Gastroesophageal sphincter (tissue), 4 donors: ENCODE results near the gene RNF34. TPM values are rescaled to one million over a fixed set of nuclear protein-coding genes. Genes with fewer than 3 reads are reported as not detected.
"Not testable (repeated sequence)": the region's sequence is repeated elsewhere in the genome, so short reads cannot be mapped to it uniquely, and the experiment has no call there.

Source experiments
- ATAC-seq: fragments of 150-250 bp; one replicate; pipeline ENCODE4 v1.9.1; 2016; ENCODE audit warnings: mild to moderate bottlenecking, moderate library complexity
- H3K27ac ChIP-seq, 4 donors: fragments of 200-600 bp; sonication (generic) in 3 of 4; 1 replicate in 3 of 4; 2 replicates in 1 of 4; pipeline ENCODE4 v1.5.1; 2016 to 2019
- H3K27me3 ChIP-seq: fragments of 200-600 bp; sonication (generic); one replicate; pipeline ENCODE4 v1.5.1; 2019
- H3K36me3 ChIP-seq, 2 donors: fragments of 200-600 bp; sonication (generic); one replicate each; pipeline ENCODE4 v1.5.1; 2019; ENCODE audit warnings: control low read depth in 1 of 2
- H3K4me1 ChIP-seq, 3 donors: fragments of 200-600 bp; sonication (generic); 1 replicate in 2 of 3; 2 replicates in 1 of 3; pipeline ENCODE4 v1.5.1; 2016 to 2019; ENCODE audit warnings: control low read depth in 2 of 3
- H3K4me3 ChIP-seq, 2 donors: fragments of 200-600 bp; sonication (generic); one replicate each; pipeline ENCODE4 v1.5.1; 2019; ENCODE audit warnings: mild to moderate bottlenecking in 1 of 2, moderate library complexity in 1 of 2
- H3K9me3 ChIP-seq, 3 donors: fragments of 200-600 bp; sonication (generic); one replicate each; pipeline ENCODE4 v1.5.1; 2017 to 2019; ENCODE audit warnings: control low read depth in 2 of 3
- CTCF ChIP-seq, 4 experiments: fragments of 200-600 bp in 2 of 4; fragments of 450-650 bp in 2 of 4; sonication (generic) in 1 of 4; IDR thresholded peaks; one replicate each; pipeline ENCODE4 v1.5.1; 2017 to 2019; ENCODE audit warnings: antibody characterized with exemption in 4 of 4, mild to moderate bottlenecking in 2 of 4, moderate library complexity in 2 of 4
- EP300 ChIP-seq: sonication (generic); formaldehyde crosslinking; IDR thresholded peaks from one replicate; pipeline ENCODE4 v1.6.1; 2017; ENCODE audit warnings: antibody characterized with exemption, mild to moderate bottlenecking
- POLR2A ChIP-seq, 2 donors: fragments of 450-650 bp; IDR thresholded peaks; one replicate each; pipeline ENCODE4 v1.6.1; 2017; ENCODE audit warnings: antibody characterized with exemption in 2 of 2, mild to moderate bottlenecking in 2 of 2, moderate library complexity in 1 of 2
- POLR2AphosphoS5 ChIP-seq: sonication (generic); formaldehyde crosslinking; IDR thresholded peaks from one replicate; pipeline ENCODE4 v1.6.1; 2017; ENCODE audit warnings: antibody characterized with exemption
- WGBS, 2 donors: methylation state at CpG; one replicate each; pipeline ENCODE4 v1.1.5; 2018; ENCODE audit warnings: low coverage in 1 of 2; 5-methylcytosine and 5-hydroxymethylcytosine counted together
- total RNA-seq, 4 donors: library from RNA; depleted of rRNA; stranded (reverse); fragments of >200 nt; gene quantifications; one replicate each; pipeline ENCODE4 v1.1.0, GENCODE V29; 2016

RNF34 gene
- total RNA-seq, 4 donors from 2014 or later = 42.5 to 76.0 (median 56.3) TPM

- no peak overlapping the region for H3K27ac ChIP-seq
- H3K27me3 ChIP-seq = no peaks in the 10 kb centered on the region
- 80 to 81% methylated on average over 5 of the region's 5 CpGs for WGBS, 2 donors
These were observed 21.2 kb upstream of the RNF34 start for GRCh38 chr12:121378736-121379135.

DNA sequence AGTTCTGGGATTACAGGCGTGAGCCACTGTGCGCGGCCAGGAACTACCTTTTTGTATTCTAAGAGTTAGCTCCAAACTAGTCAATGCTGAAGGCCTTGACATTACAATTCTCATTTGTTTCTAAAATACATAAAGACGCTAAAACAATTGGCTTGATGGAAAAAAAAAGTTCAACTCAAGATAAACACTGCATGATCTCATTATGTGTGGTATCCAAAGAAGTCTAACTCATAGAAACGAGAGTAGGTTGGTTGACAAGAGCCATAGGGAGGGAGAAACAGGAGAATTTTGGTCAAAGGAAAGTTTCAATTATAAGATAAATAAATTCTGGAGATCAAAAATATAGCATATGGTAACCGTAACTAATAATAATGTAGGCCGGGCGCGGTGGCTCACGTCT is 20.0 kb upstream of the RNF34 start:
- Histone ChIP-seq H3K4me3 (no peak overlapping the region), H3K9me3 (no peaks in the 10 kb centered on the region), H3K36me3 (no peaks in the 10 kb centered on the region), H3K4me1 (no peaks in the 10 kb centered on the region), H3K27me3 (no peaks in the 10 kb centered on the region), H3K27ac (no peak overlapping the region)
- ATAC-seq = no peak
- TF ChIP-seq POLR2A (IDR thresholded peaks at IDR 0.05) = no peak
- no peak for TF ChIP-seq POLR2AphosphoS5
- TF ChIP-seq EP300 = no peak
- no peak for TF ChIP-seq CTCF (IDR thresholded peaks at IDR 0.05)
- WGBS, 2 donors = 79 to 84% methylated on average over 8 to 10 of the region's 10 CpGs

More at GRCh38 chr12:121378736-121379135, 21.2 kb upstream of the RNF34 start:
- no peak for TF ChIP-seq CTCF (IDR thresholded peaks at IDR 0.05)
- no peak for TF ChIP-seq POLR2AphosphoS5
- no peak for TF ChIP-seq EP300
- TF ChIP-seq POLR2A (IDR thresholded peaks at IDR 0.05) = no peak
- H3K9me3 ChIP-seq = no peaks in the 10 kb centered on the region
- no peak for ATAC-seq
- H3K4me1 ChIP-seq = no peaks in the 10 kb centered on the region
- H3K4me3 ChIP-seq = no peak overlapping the region
- no peaks in the 10 kb centered on the region for H3K36me3 ChIP-seq

GRCh38 chr12:121383601-121384021 is 16.3 kb upstream of the RNF34 start:
- H3K4me3 ChIP-seq = no peak overlapping the region
- WGBS, 2 donors = 88 to 92% methylated on average over 5 to 7 of the region's 9 CpGs
- no peak for TF ChIP-seq EP300
- no peak for TF ChIP-seq POLR2A (IDR thresholded peaks at IDR 0.05)
- no peak for TF ChIP-seq CTCF (IDR thresholded peaks at IDR 0.05)
- TF ChIP-seq POLR2AphosphoS5 = no peak
- H3K27me3 ChIP-seq = no peaks in the 10 kb centered on the region
- H3K9me3 ChIP-seq = no peaks in the 10 kb centered on the region
- no peaks in the 10 kb centered on the region for H3K4me1 ChIP-seq
- H3K36me3 ChIP-seq = no peaks in the 10 kb centered on the region
- no peak overlapping the region for H3K27ac ChIP-seq
- ATAC-seq = no peak

- not testable (repeated sequence) for H3K27ac ChIP-seq, ATAC-seq, H3K4me1 ChIP-seq, H3K27me3 ChIP-seq, H3K4me3 ChIP-seq, H3K9me3 ChIP-seq, H3K36me3 ChIP-seq
- WGBS, 2 donors = 71 to 87% methylated on average over 3 to 6 of the region's 6 CpGs
These were observed 15.0 kb upstream of the RNF34 start for GRCh38 chr12:121384891-121385290.

DNA sequence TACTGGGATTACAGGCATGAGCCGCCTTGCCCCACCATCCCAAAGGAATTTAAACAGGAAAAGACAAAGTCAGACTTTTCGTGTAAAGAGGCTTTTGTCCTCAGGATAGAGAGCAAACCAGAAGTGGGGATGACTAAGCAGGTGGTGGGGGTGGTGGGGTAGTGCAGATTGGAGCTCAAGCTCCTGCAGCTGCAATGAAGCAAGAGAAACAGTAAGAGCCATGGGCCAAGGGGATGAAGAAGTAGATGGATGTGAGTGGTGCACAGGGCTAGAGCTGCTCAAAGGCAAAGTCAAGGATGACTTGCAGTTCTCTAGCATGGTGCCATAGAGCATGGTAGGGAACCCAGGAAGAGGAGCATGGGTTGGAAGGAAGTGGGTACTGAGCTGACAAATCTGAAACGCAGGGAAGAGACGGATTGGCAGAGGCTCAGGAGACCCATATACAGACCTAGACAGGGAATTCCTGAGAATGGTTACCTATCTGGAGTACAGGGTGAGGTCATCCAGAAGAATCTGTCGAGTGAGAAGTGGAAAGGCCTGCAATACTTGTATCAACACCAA is 11.4 kb upstream of the RNF34 start:
- H3K27me3 ChIP-seq = no peaks in the 10 kb centered on the region
- no peak for ATAC-seq
- WGBS, 2 donors = 80 to 83% methylated on average over 5 of the region's 5 CpGs
- H3K4me3 ChIP-seq = no peak overlapping the region
- TF ChIP-seq POLR2A (IDR thresholded peaks at IDR 0.05) = no peak
- no peak for TF ChIP-seq POLR2AphosphoS5
- no peak for TF ChIP-seq CTCF (IDR thresholded peaks at IDR 0.05)
- TF ChIP-seq EP300 = no peak
- no peaks in the 10 kb centered on the region for H3K9me3 ChIP-seq
- no peaks in the 10 kb centered on the region for H3K36me3 ChIP-seq
- no peaks in the 10 kb centered on the region for H3K4me1 ChIP-seq
- H3K27ac ChIP-seq = no peak overlapping the region
